NCI-H187 (cell line): ENCODE measurements around the gene MAST1.
"Not testable (repeated sequence)": the region's sequence is repeated elsewhere in the genome, so short reads cannot be mapped to it uniquely, and the experiment has no call there.

ENCODE experiments used
- DNase-seq, 2 experiments: peaks; one replicate each; lab custom pipeline; 2025; lab: John Stamatoyannopoulos, UW

The MAST1 gene

DNA sequence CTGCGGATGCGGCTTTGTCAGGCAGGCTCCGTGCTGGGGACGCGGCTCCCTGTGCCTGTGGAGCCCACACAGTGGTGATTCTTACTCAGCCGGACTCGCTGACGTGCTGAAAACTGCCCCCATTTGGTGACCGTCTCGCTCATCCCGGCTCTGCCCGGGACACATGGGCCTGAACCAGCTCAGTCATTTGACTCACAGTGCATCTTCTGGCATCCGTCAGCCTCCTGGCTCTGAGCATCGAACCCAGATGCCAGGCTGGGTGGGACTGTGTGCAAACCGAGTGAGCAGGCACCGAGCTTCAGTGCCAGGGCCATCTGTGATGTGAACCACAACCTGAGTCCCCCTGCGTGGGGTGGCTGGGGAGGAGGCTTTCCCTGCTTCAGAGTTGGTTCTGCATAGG lies 58.1 kb downstream of the MAST1 start:
- no peak for DNase-seq

- DNase-seq, result no peak
These were observed 61.7 kb downstream of the MAST1 start for GRCh38 chr19:12899891-12900518.

GRCh38 chr19:12907166-12907565 lies 68.9 kb downstream of the MAST1 start:
- DNase-seq, result no peak

DNA sequence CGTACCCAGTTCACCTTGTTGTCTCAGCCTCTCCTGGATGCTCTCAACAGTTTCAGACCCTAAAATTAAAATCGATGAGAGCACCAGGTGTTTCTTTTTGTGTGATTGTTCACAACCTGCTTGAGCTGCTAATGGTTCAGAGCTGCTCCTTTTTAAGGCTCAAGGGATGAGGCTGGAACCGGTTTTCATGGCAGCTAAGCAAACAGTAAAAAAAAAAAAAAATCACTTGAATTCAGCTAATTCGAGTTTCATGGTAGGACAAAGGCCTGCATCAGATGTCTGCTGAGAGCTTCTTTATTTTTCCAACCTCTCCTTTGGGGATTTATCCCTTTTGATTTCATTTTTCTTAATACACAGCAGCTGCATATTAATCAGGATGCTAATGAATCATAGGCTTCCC lies 74.3 kb downstream of the MAST1 start:
- peak; percentile 57 to 66 for DNase-seq

DNA sequence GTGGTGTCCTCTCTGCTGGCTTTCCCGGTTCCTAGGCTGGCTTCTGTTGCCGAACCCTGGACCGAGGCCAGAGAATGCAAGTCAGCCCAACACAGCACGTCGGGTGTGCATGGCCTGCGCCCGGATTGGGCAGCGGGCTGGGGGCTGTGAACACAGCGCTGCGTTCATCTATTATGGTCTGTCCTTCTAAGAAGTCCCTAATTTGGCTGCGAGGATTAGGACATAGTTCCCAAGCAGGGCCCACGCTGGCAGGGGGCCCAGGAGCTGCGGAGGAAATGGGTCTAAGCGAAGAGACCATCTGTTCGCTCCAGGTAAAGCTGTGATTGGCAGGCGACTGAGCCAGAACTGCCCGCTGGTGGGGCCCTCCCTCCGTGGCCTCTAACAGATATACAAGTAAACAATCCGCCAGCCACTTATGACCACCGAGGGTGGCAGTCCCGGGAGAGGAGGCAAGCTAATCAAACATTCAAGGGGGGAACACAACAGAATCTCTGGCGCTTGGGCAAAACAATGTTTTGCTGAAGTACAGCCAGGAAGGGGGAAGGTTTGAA lies 74.8 kb downstream of the MAST1 start:
- peak; percentile 58 to 78 for DNase-seq

DNA sequence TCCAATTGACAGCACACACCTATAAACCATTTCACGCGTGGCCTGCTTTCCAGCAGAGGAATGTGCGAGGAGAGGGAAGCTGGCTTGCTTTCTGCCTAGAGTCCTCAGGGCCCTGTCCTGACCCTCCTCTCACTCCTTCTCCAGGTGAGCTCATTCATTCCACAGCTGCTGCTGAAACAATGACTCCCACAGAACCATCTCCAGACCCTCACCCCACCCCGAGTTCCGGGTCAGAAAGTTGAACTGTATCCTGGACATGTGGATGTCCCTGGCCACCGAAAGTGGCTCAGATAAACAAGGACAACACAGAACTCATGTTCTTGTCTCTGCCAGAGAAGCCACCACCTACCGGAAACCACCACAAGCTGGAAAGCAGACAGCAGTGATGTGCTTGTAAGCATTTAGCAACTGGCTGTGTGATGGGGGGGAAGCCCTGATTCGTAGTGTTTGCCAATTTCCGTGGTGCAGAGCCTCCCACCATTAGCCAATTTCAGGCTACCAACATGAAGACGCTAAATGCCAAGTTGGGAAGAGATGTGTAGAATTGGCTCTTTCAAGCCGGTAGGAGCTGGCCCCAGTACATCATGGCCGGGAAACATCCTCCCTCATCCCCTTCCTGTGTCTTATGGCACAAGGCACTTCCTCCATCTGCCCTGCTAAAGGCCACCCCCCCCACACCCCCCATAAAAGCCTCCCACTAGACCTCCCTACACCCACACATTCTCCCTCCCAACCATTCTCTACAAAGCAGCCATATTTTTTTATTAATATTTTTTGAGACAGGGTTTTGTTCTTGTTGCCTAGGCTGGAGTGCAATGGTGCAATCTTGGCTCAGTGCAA lies 75.8 kb downstream of the MAST1 start:
- DNase-seq, result no peak

- DNase-seq, result not testable (repeated sequence)
These were observed 77.5 kb downstream of the MAST1 start for GRCh38 chr19:12915860-12916259.

DNA sequence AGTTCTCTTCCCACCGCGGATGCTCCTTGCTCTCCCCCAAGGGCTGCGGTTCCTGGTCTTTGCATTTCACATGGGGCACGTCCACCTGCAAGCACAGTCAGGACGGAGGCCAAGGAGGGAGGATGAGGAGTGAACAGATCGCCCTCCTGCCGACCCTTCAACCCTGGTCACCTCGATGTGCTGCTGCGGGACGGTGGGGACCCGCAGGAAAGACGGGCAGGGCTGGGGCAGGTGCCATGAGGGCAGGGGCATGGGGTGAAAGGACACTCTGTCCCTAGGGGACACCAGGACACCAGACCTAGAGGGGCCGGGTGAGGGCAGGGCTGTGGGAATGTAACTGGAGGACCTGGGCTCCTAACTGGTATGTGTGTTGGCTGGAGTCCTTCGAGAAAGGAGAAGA lies 79.9 kb downstream of the MAST1 start:
- DNase-seq, result no peak

GRCh38 chr19:12921047-12921446 lies 82.7 kb downstream of the MAST1 start:
- DNase-seq, result no peak

GRCh38 chr19:12922959-12923358 lies 84.6 kb downstream of the MAST1 start:
- no peak for DNase-seq
